GM12878 (cell line): ENCODE data around the gene ADAMTSL1. TPM values are rescaled to one million over a fixed set of nuclear protein-coding genes. Genes with fewer than 3 reads are reported as not detected.

ENCODE experiments used
- ATAC-seq: fragments of 200-7000 bp; cut with Tn5 transposase; 3 replicates; pipeline ENCODE4 v1.9.1; 2020; ENCODE audit warnings: mild to moderate bottlenecking, moderate library complexity
- BruUV-seq: library from RNA; stranded (reverse); fragments of 400-500 nt; replicated peaks from 2 replicates; lab custom pipeline; 2021; lab: Mats Ljungman, UMichigan
- CTCF ChIA-PET: fragments of 300-600 bp; sonication (Branson Sonifier 250); formaldehyde crosslinking; extraction: SDS; loops from one replicate; lab custom pipeline; 2021; ENCODE audit warnings: inconsistent platforms; lab: Yijun Ruan, JAX
- POLR2A ChIA-PET: fragments of 350-600 bp; formaldehyde crosslinking; extraction: SDS; loops from one replicate; lab custom pipeline; 2021; ENCODE audit warnings: inconsistent platforms; lab: Charles Lee
- RAD21 ChIA-PET: fragments of 300-600 bp; sonication (Branson Sonifier 250); formaldehyde crosslinking; loops from one replicate; lab custom pipeline; 2023; ENCODE audit warnings: antibody characterized with exemption; ENCODE audit not compliant: unreplicated experiment; lab: Charles Lee
- SMC1A ChIA-PET: fragments of 300-600 bp; sonication (Branson Sonifier 250); formaldehyde crosslinking; loops from one replicate; lab custom pipeline; 2023; ENCODE audit not compliant: unreplicated experiment, uncharacterized antibody; lab: Charles Lee
- DNase-seq: peaks from one replicate; pipeline ENCODE4 v3.0.0-alpha.2; 2011; ENCODE audit warnings: low read depth, low spot score
- FAIRE-seq: peaks from 3 replicates; lab custom pipeline; 2011; peaks lifted over from hg19 to GRCh38; lab: Jason Lieb, UNC
- H2AFZ ChIP-seq: 2 replicates; pipeline ENCODE4 v1.6.0; 2011; ENCODE audit warnings: low read depth, low read length, control low read depth; ENCODE audit not compliant: control insufficient read depth
- H3K27ac ChIP-seq: 2 replicates; pipeline ENCODE4 v1.5.1; 2011; ENCODE audit warnings: control low read depth; ENCODE audit not compliant: control insufficient read depth, insufficient read depth
- H3K27me3 ChIP-seq, 2 experiments: replicated peaks in 1 of 2; 2 replicates each; pipeline versions ENCODE4 v1.6.0 to v1.6.1; 2011; ENCODE audit warnings: low read length in 1 of 2; ENCODE audit not compliant: control insufficient read depth in 2 of 2, insufficient read depth in 2 of 2
- H3K36me3 ChIP-seq, 2 experiments: 2 replicates each; pipeline ENCODE4 v1.5.1; 2011; ENCODE audit warnings: low read length in 1 of 2; ENCODE audit not compliant: control insufficient read depth in 2 of 2, insufficient read depth in 2 of 2
- H3K4me1 ChIP-seq: 2 replicates; pipeline ENCODE4 v1.6.1; 2011; ENCODE audit warnings: mild to moderate bottlenecking, low read length, moderate library complexity, mixed read lengths; ENCODE audit not compliant: control insufficient read depth, insufficient read depth
- H3K4me2 ChIP-seq: 2 replicates; pipeline ENCODE4 v1.6.0; 2011; ENCODE audit warnings: control low read depth; ENCODE audit not compliant: control insufficient read depth, insufficient read depth
- H3K4me3 ChIP-seq: fragments of 200-600 bp; sonication (generic); 2 replicates; pipeline ENCODE4 v1.5.1; 2016
- H3K79me2 ChIP-seq: 2 replicates; pipeline ENCODE4 v1.6.0; 2011; ENCODE audit warnings: low read length; ENCODE audit not compliant: control insufficient read depth, insufficient read depth
- H3K9ac ChIP-seq: 2 replicates; pipeline ENCODE4 v1.8.0; 2011; ENCODE audit warnings: low read length, control low read depth, mixed read lengths; ENCODE audit not compliant: control insufficient read depth, insufficient read depth
- H3K9me3 ChIP-seq: replicated peaks from 3 replicates; pipeline ENCODE4 v1.5.1; 2011; ENCODE audit warnings: mild to moderate bottlenecking, low read length; ENCODE audit not compliant: control insufficient read depth, insufficient read depth
- H4K20me1 ChIP-seq: 2 replicates; pipeline ENCODE4 v1.6.0; 2011; ENCODE audit not compliant: control insufficient read depth, insufficient read depth
- BCL3 ChIP-seq: IDR thresholded peaks from 2 replicates; pipeline ENCODE4 v1.6.1; 2011; ENCODE audit warnings: borderline replicate concordance, low read depth, mild to moderate bottlenecking, moderate library complexity, low read length; ENCODE audit not compliant: insufficient read depth, poor library complexity, severe bottlenecking
- HDGF ChIP-seq: fragments of 450-650 bp; IDR thresholded peaks from 2 replicates; pipeline ENCODE4 v1.6.1; 2016; ENCODE audit warnings: antibody characterized with exemption
- NFXL1 ChIP-seq: fragments of 450-650 bp; IDR thresholded peaks from 2 replicates; pipeline ENCODE4 v1.6.1; 2017; ENCODE audit warnings: antibody characterized with exemption, mild to moderate bottlenecking, borderline replicate concordance
- RELA ChIP-seq: fragments of 450-650 bp; IDR thresholded peaks from 2 replicates; pipeline ENCODE4 v1.8.0; 2014; ENCODE audit warnings: borderline replicate concordance; ENCODE audit not compliant: partially characterized antibody
- SMAD1 ChIP-seq: fragments of 450-650 bp; IDR thresholded peaks from 2 replicates; pipeline ENCODE4 v1.6.1; 2018; ENCODE audit warnings: mild to moderate bottlenecking, low read depth; ENCODE audit not compliant: partially characterized antibody
- SMC3 ChIP-seq: IDR thresholded peaks from 2 replicates; pipeline ENCODE4 v1.6.1; 2011; ENCODE audit warnings: low read length, improper control_type of control experiment, borderline replicate concordance
- TARDBP ChIP-seq: IDR thresholded peaks from 2 replicates; pipeline ENCODE4 v1.6.1; 2016; ENCODE audit warnings: borderline replicate concordance
- TCF7 ChIP-seq: IDR thresholded peaks from 2 replicates; pipeline ENCODE4 v1.6.1; 2014; ENCODE audit warnings: antibody characterized with exemption, borderline replicate concordance
- YY1 ChIP-seq: IDR thresholded peaks from 2 replicates; pipeline ENCODE4 v1.6.1; 2011; ENCODE audit warnings: low read depth, mild to moderate bottlenecking, low read length
- ZBTB33 ChIP-seq: fragments of 450-650 bp; IDR thresholded peaks from 2 replicates; pipeline ENCODE4 v1.6.1; 2017; ENCODE audit warnings: mild to moderate bottlenecking
- ZBTB40 ChIP-seq: fragments of 450-650 bp; IDR thresholded peaks from 2 replicates; pipeline ENCODE4 v1.6.1; 2016; ENCODE audit warnings: mild to moderate bottlenecking, moderate library complexity, borderline replicate concordance
- ZNF622 ChIP-seq: fragments of 450-650 bp; IDR thresholded peaks from 2 replicates; pipeline ENCODE4 v1.6.1; 2017; ENCODE audit warnings: mild to moderate bottlenecking, inconsistent platforms
- WGBS: methylation state at CpG from one replicate; pipeline ENCODE4 v1.1.6; 2016; ENCODE audit warnings: low lambda C conversion rate; ENCODE audit not compliant: insufficient replicate concordance, insufficient coverage; ENCODE audit errors: missing lambda C conversion rate; 5-methylcytosine and 5-hydroxymethylcytosine counted together
- in situ Hi-C: fragments of 300-500 bp; cut with MboI; formaldehyde crosslinking; loops from 9 replicates; pipeline ENCODE4 v1.14.3; 2018; ENCODE audit warnings: mixed read lengths
- intact Hi-C: fragments of 100-400 bp; cut with micrococcal nuclease; formaldehyde crosslinking; loops from one replicate; pipeline ENCODE4 v1.14.2; 2022; ENCODE audit not compliant: unreplicated experiment
- polyA plus RNA-seq, 11 experiments: library from polyadenylated mRNA; depleted of rRNA in 4 of 11; unstranded in 6 of 11; stranded (reverse) in 5 of 11; fragments of >200 nt; fragmentation: Nextera tagmentation in 4 of 11; fragmentation: Illumina TruSeq in 1 of 11; extraction: Ambion mirVana in 4 of 11; extraction: Trizol in 1 of 11; gene quantifications; 1 replicate in 1 of 11; 2 replicates in 10 of 11; pipeline versions ENCODE4 v1.2.1 to v1.2.3, GENCODE V29; 2011 to 2016; ENCODE audit warnings: inconsistent platforms in 2 of 11, missing spikeins in 2 of 11, low read depth in 1 of 11
- total RNA-seq, 4 experiments: library from RNA; depleted of rRNA in 3 of 4; stranded (reverse); fragments of >200 nt in 3 of 4; fragmentation: Illumina TruSeq in 1 of 4; extraction: Trizol in 1 of 4; gene quantifications; 2 replicates each; pipeline versions ENCODE4 v1.2.1 to v1.2.3, GENCODE V29; 2013 to 2021
- TF ChIP-seq, protein P1 (sequence below): fragments of 450-650 bp; formaldehyde crosslinking; IDR thresholded peaks from 2 replicates; pipeline ENCODE4 v1.5.0; 2022; ENCODE audit warnings: mild to moderate bottlenecking, missing genetic modification characterization
- TF ChIP-seq, protein P2 (sequence below): IDR thresholded peaks from 2 replicates; pipeline ENCODE4 v1.6.1; 2012; ENCODE audit warnings: low read depth, low read length, improper control_type of control experiment

The ADAMTSL1 gene
- total and polyA plus RNA-seq, 10 of the 15 experiments (the other 5 are each of a cell fraction or from before 2014, with no cell fraction given), result 0.01 to 0.10 (median 0.07) TPM; not detected in 6

DNA sequence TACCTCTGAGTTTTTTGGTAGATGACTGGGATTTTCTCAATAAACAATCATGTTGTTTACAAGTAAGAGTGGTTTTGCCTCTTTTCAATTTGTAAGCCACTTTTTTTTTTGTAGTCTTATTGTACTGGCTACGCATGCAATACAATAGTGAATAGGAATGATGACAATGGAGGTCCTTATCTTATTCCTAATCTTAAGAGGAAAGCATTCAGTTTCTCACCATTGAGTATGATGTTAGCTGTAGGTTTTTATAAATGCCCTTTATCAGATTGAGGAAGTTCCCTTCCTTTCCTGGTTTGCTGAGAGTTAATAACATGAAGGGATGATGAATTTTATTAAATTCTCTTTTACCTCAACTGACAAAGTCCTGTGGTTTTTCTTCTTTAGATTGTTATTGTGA, 155.2 kb downstream of the ADAMTSL1 start:
- DNase-seq (no peak), ATAC-seq (no peak), FAIRE-seq (no peak)
- Histone ChIP-seq H3K79me2 (no peaks in the 10 kb centered on the region), H4K20me1 (no peaks in the 10 kb centered on the region), H3K4me1 (no peaks in the 10 kb centered on the region), H2AFZ (no peak overlapping the region), H3K27me3 (no peaks in the 10 kb centered on the region), H3K4me2 (no peak overlapping the region), H3K9me3 (no peaks in the 10 kb centered on the region), H3K4me3 (no peak overlapping the region), H3K9ac (no peak overlapping the region), H3K36me3 (no peaks in the 10 kb centered on the region), H3K27ac (no peak overlapping the region)
- SMC1A ChIA-PET, result interaction anchor here (0.6 kb wide), 1 partner anchor 263 kb away, joined by 3 read pairs; no protein-coding TSS in a partner anchor
- RAD21 ChIA-PET, result no interaction called here
- intact Hi-C loops (no loop called here), in situ Hi-C loops (no loop called here)
- POLR2A ChIA-PET, result no interaction called here
- CTCF ChIA-PET, result no interaction called here
- WGBS, result 83% methylated on average over 1 of the region's 1 CpG
- BruUV-seq, result no TSS peak
- TF ChIP-seq TARDBP (no peak), BCL3 (no peak), NFXL1 (no peak), ZBTB40 (no peak), HDGF (no peak), RELA (no peak), YY1 (no peak), SMAD1 (no peak), ZBTB33 (no peak), ZNF622 (no peak), TCF7 (no peak), SMC3 (no peak)
- TF ChIP-seq, protein P1, sequence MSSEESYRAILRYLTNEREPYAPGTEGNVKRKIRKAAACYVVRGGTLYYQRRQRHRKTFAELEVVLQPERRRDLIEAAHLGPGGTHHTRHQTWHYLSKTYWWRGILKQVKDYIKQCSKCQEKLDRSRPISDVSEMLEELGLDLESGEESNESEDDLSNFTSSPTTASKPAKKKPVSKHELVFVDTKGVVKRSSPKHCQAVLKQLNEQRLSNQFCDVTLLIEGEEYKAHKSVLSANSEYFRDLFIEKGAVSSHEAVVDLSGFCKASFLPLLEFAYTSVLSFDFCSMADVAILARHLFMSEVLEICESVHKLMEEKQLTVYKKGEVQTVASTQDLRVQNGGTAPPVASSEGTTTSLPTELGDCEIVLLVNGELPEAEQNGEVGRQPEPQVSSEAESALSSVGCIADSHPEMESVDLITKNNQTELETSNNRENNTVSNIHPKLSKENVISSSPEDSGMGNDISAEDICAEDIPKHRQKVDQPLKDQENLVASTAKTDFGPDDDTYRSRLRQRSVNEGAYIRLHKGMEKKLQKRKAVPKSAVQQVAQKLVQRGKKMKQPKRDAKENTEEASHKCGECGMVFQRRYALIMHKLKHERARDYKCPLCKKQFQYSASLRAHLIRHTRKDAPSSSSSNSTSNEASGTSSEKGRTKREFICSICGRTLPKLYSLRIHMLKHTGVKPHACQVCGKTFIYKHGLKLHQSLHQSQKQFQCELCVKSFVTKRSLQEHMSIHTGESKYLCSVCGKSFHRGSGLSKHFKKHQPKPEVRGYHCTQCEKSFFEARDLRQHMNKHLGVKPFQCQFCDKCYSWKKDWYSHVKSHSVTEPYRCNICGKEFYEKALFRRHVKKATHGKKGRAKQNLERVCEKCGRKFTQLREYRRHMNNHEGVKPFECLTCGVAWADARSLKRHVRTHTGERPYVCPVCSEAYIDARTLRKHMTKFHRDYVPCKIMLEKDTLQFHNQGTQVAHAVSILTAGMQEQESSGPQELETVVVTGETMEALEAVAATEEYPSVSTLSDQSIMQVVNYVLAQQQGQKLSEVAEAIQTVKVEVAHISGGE (CRISPR knock-in tag), result no peak
- TF ChIP-seq, protein P2, sequence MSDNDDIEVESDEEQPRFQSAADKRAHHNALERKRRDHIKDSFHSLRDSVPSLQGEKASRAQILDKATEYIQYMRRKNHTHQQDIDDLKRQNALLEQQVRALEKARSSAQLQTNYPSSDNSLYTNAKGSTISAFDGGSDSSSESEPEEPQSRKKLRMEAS, result no peak
